H9 (cell line): Measurements from ENCODE around the gene TSFM. TPM values are rescaled to one million over a fixed set of nuclear protein-coding genes. Genes with fewer than 3 reads are reported as not detected.

Source experiments
- DNase-seq: peaks from one replicate; pipeline ENCODE4 v3.0.0-alpha.2; 2017
- H2AFZ ChIP-seq: one replicate; pipeline ENCODE4 v1.6.1; 2013; ENCODE audit warnings: mild to moderate bottlenecking, low read length, control low read depth, moderate library complexity
- H2AK5ac ChIP-seq: 2 replicates; pipeline ENCODE4 v1.6.1; 2013; ENCODE audit warnings: low read length, control low read depth, mixed read lengths; ENCODE audit not compliant: insufficient read length
- H2BK120ac ChIP-seq: one replicate; pipeline ENCODE4 v1.6.1; 2013; ENCODE audit warnings: low read depth, mild to moderate bottlenecking, low read length, control low read depth, inconsistent platforms; ENCODE audit not compliant: poor library complexity, severe bottlenecking
- H2BK12ac ChIP-seq: 2 replicates; pipeline ENCODE4 v1.6.1; 2013; ENCODE audit warnings: low read length, control low read depth, mixed read lengths, low read depth; ENCODE audit not compliant: insufficient read length
- H2BK15ac ChIP-seq: 2 replicates; pipeline ENCODE4 v1.6.1; 2013; ENCODE audit warnings: low read depth, low read length, control low read depth
- H2BK20ac ChIP-seq: one replicate; pipeline ENCODE4 v1.6.1; 2013; ENCODE audit warnings: low read depth, mild to moderate bottlenecking, low read length, control low read depth, inconsistent platforms; ENCODE audit not compliant: poor library complexity, severe bottlenecking
- H2BK5ac ChIP-seq: 2 replicates; pipeline ENCODE4 v1.6.1; 2013; ENCODE audit warnings: low read length, control low read depth, mixed read lengths; ENCODE audit not compliant: insufficient read length
- H3K14ac ChIP-seq: 2 replicates; pipeline ENCODE4 v1.6.1; 2013; ENCODE audit warnings: low read length, control low read depth; ENCODE audit not compliant: insufficient read depth
- H3K18ac ChIP-seq: 2 replicates; pipeline ENCODE4 v1.6.1; 2013; ENCODE audit warnings: low read depth, mild to moderate bottlenecking, mixed read lengths, low read length, control low read depth; ENCODE audit not compliant: insufficient read length
- H3K23ac ChIP-seq: 2 replicates; pipeline ENCODE4 v1.6.1; 2013; ENCODE audit warnings: low read length, control low read depth, mixed read lengths, low read depth; ENCODE audit not compliant: insufficient read length
- H3K23me2 ChIP-seq: 2 replicates; pipeline ENCODE4 v1.6.1; 2013; ENCODE audit warnings: low read depth, mild to moderate bottlenecking, mixed read lengths, low read length, control low read depth; ENCODE audit not compliant: insufficient read length, poor library complexity, severe bottlenecking
- H3K27ac ChIP-seq: 2 replicates; pipeline ENCODE4 v1.5.1; 2013; ENCODE audit warnings: low read length, control low read depth, mixed read lengths, low read depth; ENCODE audit not compliant: insufficient read length
- H3K27me3 ChIP-seq: 2 replicates; pipeline ENCODE4 v1.6.1; 2013; ENCODE audit warnings: low read length, control low read depth, inconsistent platforms; ENCODE audit not compliant: insufficient read depth
- H3K4ac ChIP-seq: 2 replicates; pipeline ENCODE4 v1.6.1; 2013; ENCODE audit warnings: low read depth, mild to moderate bottlenecking, control low read depth, inconsistent platforms, low read length, moderate library complexity
- H3K4me1 ChIP-seq: 2 replicates; pipeline ENCODE4 v1.6.1; 2013; ENCODE audit warnings: low read length, control low read depth, inconsistent platforms; ENCODE audit not compliant: insufficient read depth
- H3K4me2 ChIP-seq: 2 replicates; pipeline ENCODE4 v1.6.1; 2013; ENCODE audit warnings: low read length, control low read depth, mixed read lengths; ENCODE audit not compliant: insufficient read length, insufficient read depth
- H3K56ac ChIP-seq: 2 replicates; pipeline ENCODE4 v1.6.1; 2013; ENCODE audit warnings: low read depth, mild to moderate bottlenecking, mixed read lengths, low read length, control low read depth; ENCODE audit not compliant: insufficient read length
- H3K79me1 ChIP-seq: 2 replicates; pipeline ENCODE4 v1.6.1; 2013; ENCODE audit warnings: low read depth, mild to moderate bottlenecking, moderate library complexity, low read length, control low read depth, inconsistent platforms; ENCODE audit not compliant: insufficient read depth, poor library complexity, severe bottlenecking
- H3K79me2 ChIP-seq: 2 replicates; pipeline ENCODE4 v1.6.1; 2013; ENCODE audit warnings: low read length, control low read depth, inconsistent platforms; ENCODE audit not compliant: insufficient read depth
- H3K9ac ChIP-seq: 2 replicates; pipeline ENCODE4 v1.6.1; 2013; ENCODE audit warnings: low read length, control low read depth, mixed read lengths; ENCODE audit not compliant: insufficient read length; ENCODE audit errors: extremely low read depth
- H3K9me3 ChIP-seq: one replicate; pipeline ENCODE4 v1.6.1; 2013; ENCODE audit warnings: low read depth, low read length, inconsistent platforms; ENCODE audit not compliant: control insufficient read depth
- H3T11ph ChIP-seq: one replicate; pipeline ENCODE4 v1.6.1; 2013; ENCODE audit warnings: mild to moderate bottlenecking, low read length, control low read depth, inconsistent platforms
- H4K20me1 ChIP-seq: one replicate; pipeline ENCODE4 v1.6.1; 2013; ENCODE audit not compliant: control insufficient read depth, insufficient read length, insufficient read depth
- H4K5ac ChIP-seq: 2 replicates; pipeline ENCODE4 v1.6.1; 2013; ENCODE audit warnings: low read depth, mild to moderate bottlenecking, mixed read lengths, low read length, control low read depth; ENCODE audit not compliant: insufficient read length
- H4K8ac ChIP-seq: replicated peaks from 2 replicates; pipeline ENCODE4 v1.6.1; 2013; ENCODE audit warnings: low read length, control low read depth, mixed read lengths, low read depth; ENCODE audit not compliant: insufficient read length
- H4K91ac ChIP-seq: 2 replicates; pipeline ENCODE4 v1.6.1; 2013; ENCODE audit warnings: low read depth, mild to moderate bottlenecking, moderate library complexity, mixed read lengths, low read length, control low read depth; ENCODE audit not compliant: insufficient read length
- H3K27ac Mint-ChIP-seq, 3 experiments: 2 replicates in 2 of 3; 3 replicates in 1 of 3; pipeline ENCODE4 v1.8.0; 2020 to 2021; ENCODE audit warnings: mixed read lengths in 3 of 3, mild to moderate bottlenecking in 1 of 3, moderate library complexity in 1 of 3
- H3K27me3 Mint-ChIP-seq: 2 replicates; pipeline ENCODE4 v1.8.0; 2021; ENCODE audit warnings: low read depth, mild to moderate bottlenecking, moderate library complexity, mixed read lengths
- H3K36me3 Mint-ChIP-seq, 3 experiments: 2 replicates in 2 of 3; 3 replicates in 1 of 3; pipeline ENCODE4 v1.8.0; 2020 to 2021; ENCODE audit warnings: low read depth in 3 of 3, mixed read lengths in 3 of 3; ENCODE audit not compliant: insufficient read depth in 1 of 3
- H3K4me1 Mint-ChIP-seq, 2 experiments: 2 replicates each; pipeline ENCODE4 v1.8.0; 2020; ENCODE audit warnings: mixed read lengths in 2 of 2
- H3K4me3 Mint-ChIP-seq, 2 experiments: 2 replicates in 1 of 2; 3 replicates in 1 of 2; pipeline ENCODE4 v1.8.0; 2020 to 2021; ENCODE audit warnings: mild to moderate bottlenecking in 2 of 2, mixed read lengths in 2 of 2, moderate library complexity in 1 of 2
- H3K9me3 Mint-ChIP-seq, 2 experiments: 2 replicates in 1 of 2; 3 replicates in 1 of 2; pipeline ENCODE4 v1.8.0; 2020; ENCODE audit warnings: mild to moderate bottlenecking in 2 of 2, mixed read lengths in 2 of 2, moderate library complexity in 1 of 2
- WGBS: extraction: QIAGEN DNeasy Blood & Tissue Kit; methylation state at CpG from one replicate; pipeline ENCODE4 v1.1.7; 2013; ENCODE audit warnings: missing lambda C conversion rate, low lambda C conversion rate, mixed read lengths; ENCODE audit not compliant: insufficient read length; ENCODE audit errors: extremely low coverage; 5-methylcytosine and 5-hydroxymethylcytosine counted together
- total RNA-seq: library from RNA; stranded (reverse); gene quantifications from 2 replicates; pipeline ENCODE4 v1.2.1, GENCODE V29; 2021
- TF ChIP-seq, protein P1 (sequence below): fragments of 200-600 bp; sonication (generic); conservative IDR thresholded peaks from 3 replicates; pipeline ENCODE4 v1.8.0; 2021; ENCODE audit warnings: antibody characterized with exemption, mild to moderate bottlenecking

Gene TSFM
- total RNA-seq, 1 experiment from 2014 or later = 50.2 TPM

DNA sequence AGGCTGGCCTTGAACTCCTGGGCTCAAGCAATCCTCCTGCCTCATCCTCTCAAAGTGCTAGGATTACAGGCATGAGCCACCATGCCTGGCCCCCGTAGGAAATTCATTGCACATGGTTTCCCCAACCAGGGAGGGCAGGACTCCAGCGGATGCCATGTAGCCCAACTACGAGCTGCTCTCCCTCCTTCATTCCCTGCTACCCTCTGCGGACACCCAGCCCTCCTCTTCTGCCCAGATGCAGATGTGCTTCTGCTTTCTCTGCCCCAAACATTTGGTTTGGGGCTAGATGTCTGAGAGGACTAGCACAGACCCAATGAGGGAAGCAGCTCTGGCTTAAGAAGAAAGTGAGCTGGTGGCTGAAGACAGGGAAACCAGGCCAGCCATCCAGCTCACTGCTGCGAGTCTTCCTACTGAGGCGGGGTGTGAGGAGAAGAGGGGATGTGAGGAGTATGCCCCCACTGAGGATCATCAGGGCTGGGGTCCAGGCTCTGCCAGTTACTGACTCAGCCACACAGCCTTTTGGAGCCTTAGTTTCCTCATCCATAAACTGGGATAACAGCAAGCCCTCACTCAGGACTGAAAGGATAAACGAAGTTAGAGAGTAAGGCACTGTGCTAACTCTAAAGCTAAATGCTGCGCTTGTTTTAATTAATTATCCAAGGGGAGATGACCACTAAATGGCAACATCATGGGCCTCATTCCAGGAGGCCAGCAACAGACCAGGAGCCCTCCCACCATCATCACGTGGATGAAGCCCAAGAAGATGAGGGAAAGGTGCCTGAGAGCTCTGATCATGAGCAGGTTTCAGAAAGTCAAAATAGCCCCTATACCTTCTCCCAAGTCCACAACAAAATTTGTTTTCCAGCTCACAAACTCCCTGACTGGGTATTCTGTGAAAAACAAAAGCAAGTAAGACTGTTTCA lies 53.0 kb downstream of the TSFM start:
- H2BK15ac ChIP-seq = no peak overlapping the region
- H3K9me3 ChIP-seq = no peaks in the 10 kb centered on the region
- no peak overlapping the region for H2AK5ac ChIP-seq
- no peak overlapping the region for H3K18ac ChIP-seq
- TF ChIP-seq, protein P1, sequence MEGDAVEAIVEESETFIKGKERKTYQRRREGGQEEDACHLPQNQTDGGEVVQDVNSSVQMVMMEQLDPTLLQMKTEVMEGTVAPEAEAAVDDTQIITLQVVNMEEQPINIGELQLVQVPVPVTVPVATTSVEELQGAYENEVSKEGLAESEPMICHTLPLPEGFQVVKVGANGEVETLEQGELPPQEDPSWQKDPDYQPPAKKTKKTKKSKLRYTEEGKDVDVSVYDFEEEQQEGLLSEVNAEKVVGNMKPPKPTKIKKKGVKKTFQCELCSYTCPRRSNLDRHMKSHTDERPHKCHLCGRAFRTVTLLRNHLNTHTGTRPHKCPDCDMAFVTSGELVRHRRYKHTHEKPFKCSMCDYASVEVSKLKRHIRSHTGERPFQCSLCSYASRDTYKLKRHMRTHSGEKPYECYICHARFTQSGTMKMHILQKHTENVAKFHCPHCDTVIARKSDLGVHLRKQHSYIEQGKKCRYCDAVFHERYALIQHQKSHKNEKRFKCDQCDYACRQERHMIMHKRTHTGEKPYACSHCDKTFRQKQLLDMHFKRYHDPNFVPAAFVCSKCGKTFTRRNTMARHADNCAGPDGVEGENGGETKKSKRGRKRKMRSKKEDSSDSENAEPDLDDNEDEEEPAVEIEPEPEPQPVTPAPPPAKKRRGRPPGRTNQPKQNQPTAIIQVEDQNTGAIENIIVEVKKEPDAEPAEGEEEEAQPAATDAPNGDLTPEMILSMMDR = no peak
- H3T11ph ChIP-seq = no peak overlapping the region
- H3K4me2 ChIP-seq = no peak overlapping the region
- H2BK12ac ChIP-seq = no peak overlapping the region
- no peaks in the 10 kb centered on the region for H3K27me3 Mint-ChIP-seq
- no peaks in the 10 kb centered on the region for H3K23me2 ChIP-seq
- no peak overlapping the region for H2BK20ac ChIP-seq
- no peaks in the 10 kb centered on the region for H3K27me3 ChIP-seq
- H2BK5ac ChIP-seq = no peak overlapping the region
- H3K23ac ChIP-seq = no peak overlapping the region
- no peak overlapping the region for H3K14ac ChIP-seq
- no CpG with 5 or more reads among the region's 9 CpGs for WGBS
- H3K9ac ChIP-seq = no peak overlapping the region
- peak overlapping the region in 1 of 2 experiments; percentile 32; a peak in 2 of 5 replicates for H3K4me3 Mint-ChIP-seq
- no peak for DNase-seq
- H2BK120ac ChIP-seq = no peak overlapping the region
- peak overlapping the region; percentile 70 to 98 (median 96) for H3K27ac Mint-ChIP-seq
- H3K27ac ChIP-seq = no peak overlapping the region
- no peak overlapping the region for H3K56ac ChIP-seq
- no peak overlapping the region for H4K91ac ChIP-seq
- peaks cover 29% of the 10 kb centered on the region; the same call in 1 of the 2 replicates for H3K79me2 ChIP-seq
- no peaks in the 10 kb centered on the region for H4K20me1 ChIP-seq
- no peak overlapping the region for H4K5ac ChIP-seq
- H3K4me1 Mint-ChIP-seq = peaks cover 76 to 87% of the 10 kb centered on the region in 2 experiments
- H4K8ac ChIP-seq = no peak overlapping the region
- no peak overlapping the region for H3K4ac ChIP-seq
- H3K9me3 Mint-ChIP-seq = no peaks in the 10 kb centered on the region
- H3K4me1 ChIP-seq = peaks cover 26% of the 10 kb centered on the region
- H2AFZ ChIP-seq = no peak overlapping the region
- peaks cover 0 to 3% (median 0%) of the 10 kb centered on the region in 3 experiments; a peak in 2 of 7 replicates for H3K36me3 Mint-ChIP-seq
- H3K79me1 ChIP-seq = peaks cover 10% of the 10 kb centered on the region
